ENCODE results near the gene MAD1L1. TPM values are rescaled to one million over a fixed set of nuclear protein-coding genes. Genes with fewer than 3 reads are reported as not detected.

MAD1L1 gene
- total and polyA plus RNA-seq, 2 of the 13 experiments (the other 11 are each of a cell fraction or from before 2014, with no cell fraction given), result 17.4 to 64.7 TPM

GRCh38 chr7:2146676-2147472, 85.9 kb downstream of the MAD1L1 start:
- FAIRE-seq (no peak), ATAC-seq (no peak), DNase-seq (ENCODE audit: low spot score) (no peak)
- ChIA-PET POLR2A (no interaction called here), CTCF (ENCODE audit: low intra/inter-chr PET ratio, low total read pairs) (no interaction called here)
- H3K4me1 ChIP-seq (ENCODE audit: insufficient read depth, low read length), result peaks cover 34% of the 10 kb centered on the region
- TF ChIP-seq ZBTB37 (CRISPR knock-in tag; IDR thresholded peaks at IDR 0.05), result no peak
- no peak for TF ChIP-seq ZNF510 (CRISPR knock-in tag; IDR thresholded peaks at IDR 0.05; ENCODE audit: low read depth)
- TF ChIP-seq ZNF280D (CRISPR knock-in tag; IDR thresholded peaks at IDR 0.05), result no peak
- TF ChIP-seq ATF6 (CRISPR knock-in tag; conservative IDR thresholded peaks at IDR 0.05), result no peak
- no peak overlapping the region for H3K4me2 ChIP-seq (ENCODE audit: low read depth, low read length)
- in situ Hi-C loops (cut with HindIII; ENCODE audit: extremely low pct_ligation_motif_present, low pct_unique_long_range_greater_than_20kb), result no loop called here
- H3K4me3 ChIP-seq (replicated peaks in 1 of 3; ENCODE audit: insufficient read depth in 1 of 3, low read depth in 2 of 3, low read length in 3 of 3), result no peak overlapping the region
- H3K9me3 ChIP-seq (ENCODE audit: low read length), result no peaks in the 10 kb centered on the region
- intact Hi-C loops (cut with micrococcal nuclease; ENCODE audit: unreplicated experiment), result no loop called here
- no peaks in the 10 kb centered on the region for H4K20me1 ChIP-seq (ENCODE audit: insufficient read depth, low read length)
- no peak overlapping the region for H2AFZ ChIP-seq (ENCODE audit: low read length)
- H3K27me3 ChIP-seq (ENCODE audit: control insufficient read depth in 1 of 2, insufficient read depth in 2 of 2, low read length in 2 of 2), result no peaks in the 10 kb centered on the region
- no peak overlapping the region for H3K9ac ChIP-seq (ENCODE audit: insufficient read depth, low read depth, low read length)
- BruUV-seq (replicated peaks), result no TSS peak
- no peaks in the 10 kb centered on the region for H3K79me2 ChIP-seq (ENCODE audit: insufficient read depth, low read length)
- H3K27ac ChIP-seq (ENCODE audit: extremely low read length, insufficient read depth, low read length), result no peak overlapping the region
- H3K36me3 ChIP-seq (replicated peaks in 1 of 2; ENCODE audit: control insufficient read depth in 1 of 2, insufficient read depth in 2 of 2, low read length in 2 of 2), result peaks cover 26 to 63% of the 10 kb centered on the region in 2 experiments
- WGBS (ENCODE audit: low lambda C conversion rate), result 100% methylated on average over 6 of the region's 35 CpGs

All from HepG2 (cell line).